Gastroesophageal sphincter (tissue), 3 donors: ENCODE results near the gene TLK2.

ENCODE experiments used
- EP300 ChIP-seq: sonication (generic); formaldehyde crosslinking; IDR thresholded peaks from one replicate; pipeline ENCODE4 v1.6.1; 2017; ENCODE audit warnings: antibody characterized with exemption, mild to moderate bottlenecking
- POLR2A ChIP-seq, 2 donors: fragments of 450-650 bp; IDR thresholded peaks; one replicate each; pipeline ENCODE4 v1.6.1; 2017; ENCODE audit warnings: antibody characterized with exemption in 2 of 2, mild to moderate bottlenecking in 2 of 2, moderate library complexity in 1 of 2
- POLR2AphosphoS5 ChIP-seq: sonication (generic); formaldehyde crosslinking; IDR thresholded peaks from one replicate; pipeline ENCODE4 v1.6.1; 2017; ENCODE audit warnings: antibody characterized with exemption
- TF ChIP-seq, protein P1 (sequence below), 4 experiments: fragments of 200-600 bp in 2 of 4; fragments of 450-650 bp in 2 of 4; sonication (generic) in 1 of 4; IDR thresholded peaks; one replicate each; pipeline ENCODE4 v1.5.1; 2017 to 2019; ENCODE audit warnings: antibody characterized with exemption in 4 of 4, mild to moderate bottlenecking in 2 of 4, moderate library complexity in 2 of 4

DNA sequence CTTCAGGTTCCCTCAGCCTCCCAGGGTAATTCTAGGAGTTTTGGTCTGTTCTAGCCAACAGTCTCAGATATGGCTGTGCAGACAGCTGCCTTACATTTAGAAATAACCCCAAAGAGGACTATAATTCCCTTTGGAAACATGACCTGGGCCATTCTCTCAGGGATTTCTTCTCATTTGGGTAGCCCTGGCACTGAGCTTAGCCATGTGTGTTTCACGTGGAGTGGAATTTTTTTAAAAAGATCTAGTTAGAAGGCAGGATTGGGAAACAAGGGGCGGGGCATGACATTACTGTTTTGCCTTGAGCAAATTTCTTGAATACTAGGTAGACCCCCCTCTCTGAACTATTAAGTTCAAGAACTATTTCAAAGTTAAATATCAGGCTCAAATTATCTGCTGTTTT, 119.3 kb downstream of the TLK2 start:
- TF ChIP-seq POLR2A (IDR thresholded peaks at IDR 0.05) (no peak), EP300 (no peak), POLR2AphosphoS5 (no peak)
- TF ChIP-seq, protein P1, sequence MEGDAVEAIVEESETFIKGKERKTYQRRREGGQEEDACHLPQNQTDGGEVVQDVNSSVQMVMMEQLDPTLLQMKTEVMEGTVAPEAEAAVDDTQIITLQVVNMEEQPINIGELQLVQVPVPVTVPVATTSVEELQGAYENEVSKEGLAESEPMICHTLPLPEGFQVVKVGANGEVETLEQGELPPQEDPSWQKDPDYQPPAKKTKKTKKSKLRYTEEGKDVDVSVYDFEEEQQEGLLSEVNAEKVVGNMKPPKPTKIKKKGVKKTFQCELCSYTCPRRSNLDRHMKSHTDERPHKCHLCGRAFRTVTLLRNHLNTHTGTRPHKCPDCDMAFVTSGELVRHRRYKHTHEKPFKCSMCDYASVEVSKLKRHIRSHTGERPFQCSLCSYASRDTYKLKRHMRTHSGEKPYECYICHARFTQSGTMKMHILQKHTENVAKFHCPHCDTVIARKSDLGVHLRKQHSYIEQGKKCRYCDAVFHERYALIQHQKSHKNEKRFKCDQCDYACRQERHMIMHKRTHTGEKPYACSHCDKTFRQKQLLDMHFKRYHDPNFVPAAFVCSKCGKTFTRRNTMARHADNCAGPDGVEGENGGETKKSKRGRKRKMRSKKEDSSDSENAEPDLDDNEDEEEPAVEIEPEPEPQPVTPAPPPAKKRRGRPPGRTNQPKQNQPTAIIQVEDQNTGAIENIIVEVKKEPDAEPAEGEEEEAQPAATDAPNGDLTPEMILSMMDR (IDR thresholded peaks at IDR 0.05): no peak
